Measurements from ENCODE around the gene DAO. TPM values are rescaled to one million over a fixed set of nuclear protein-coding genes. Genes with fewer than 3 reads are reported as not detected.

Gene DAO
- total RNA-seq, 1 experiment from 2014 or later, result not detected

DNA sequence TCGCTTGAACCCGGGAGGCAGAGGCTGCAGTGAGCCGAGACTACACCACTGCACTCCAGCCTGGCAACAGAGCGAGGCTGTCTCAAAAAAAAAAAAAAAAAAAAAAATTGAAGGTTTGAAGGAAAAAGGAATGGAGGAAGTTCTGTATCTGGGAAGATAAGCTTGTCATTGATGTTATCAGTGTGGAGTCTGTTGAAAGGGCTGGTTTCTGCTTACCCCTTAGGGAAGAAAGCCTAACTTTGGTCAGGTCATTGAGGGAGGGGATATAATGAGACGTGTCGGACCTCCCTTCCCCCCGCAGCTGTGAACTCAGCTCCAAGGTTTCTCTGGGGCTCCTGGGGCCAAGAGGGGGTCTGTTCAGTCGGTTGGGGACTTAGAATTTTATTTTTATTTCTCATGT lies 16.4 kb downstream of the DAO start:
- H3K4me3 Mint-ChIP-seq, result no peak overlapping the region
- H3K18ac ChIP-seq (ENCODE audit: insufficient read length, low read depth, low read length), result no peak overlapping the region
- no peak overlapping the region for H4K8ac ChIP-seq (replicated peaks; ENCODE audit: insufficient read length, low read depth, low read length)
- no peak overlapping the region for H3K27ac ChIP-seq (ENCODE audit: insufficient read length, low read depth, low read length)
- peaks cover 10% of the 10 kb centered on the region for H3K27me3 Mint-ChIP-seq (ENCODE audit: low read depth)
- TF ChIP-seq, protein P1, sequence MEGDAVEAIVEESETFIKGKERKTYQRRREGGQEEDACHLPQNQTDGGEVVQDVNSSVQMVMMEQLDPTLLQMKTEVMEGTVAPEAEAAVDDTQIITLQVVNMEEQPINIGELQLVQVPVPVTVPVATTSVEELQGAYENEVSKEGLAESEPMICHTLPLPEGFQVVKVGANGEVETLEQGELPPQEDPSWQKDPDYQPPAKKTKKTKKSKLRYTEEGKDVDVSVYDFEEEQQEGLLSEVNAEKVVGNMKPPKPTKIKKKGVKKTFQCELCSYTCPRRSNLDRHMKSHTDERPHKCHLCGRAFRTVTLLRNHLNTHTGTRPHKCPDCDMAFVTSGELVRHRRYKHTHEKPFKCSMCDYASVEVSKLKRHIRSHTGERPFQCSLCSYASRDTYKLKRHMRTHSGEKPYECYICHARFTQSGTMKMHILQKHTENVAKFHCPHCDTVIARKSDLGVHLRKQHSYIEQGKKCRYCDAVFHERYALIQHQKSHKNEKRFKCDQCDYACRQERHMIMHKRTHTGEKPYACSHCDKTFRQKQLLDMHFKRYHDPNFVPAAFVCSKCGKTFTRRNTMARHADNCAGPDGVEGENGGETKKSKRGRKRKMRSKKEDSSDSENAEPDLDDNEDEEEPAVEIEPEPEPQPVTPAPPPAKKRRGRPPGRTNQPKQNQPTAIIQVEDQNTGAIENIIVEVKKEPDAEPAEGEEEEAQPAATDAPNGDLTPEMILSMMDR (conservative IDR thresholded peaks at IDR 0.05), result no peak
- DNase-seq, result no peak
- no peak overlapping the region for H3K56ac ChIP-seq (ENCODE audit: insufficient read length, low read depth, low read length)
- H2BK12ac ChIP-seq (ENCODE audit: insufficient read length, low read depth, low read length), result no peak overlapping the region
- H2BK120ac ChIP-seq (ENCODE audit: low read depth, low read length, poor library complexity, severe bottlenecking), result no peak overlapping the region
- H3K27me3 ChIP-seq (ENCODE audit: insufficient read depth, low read length), result no peaks in the 10 kb centered on the region
- no peak overlapping the region for H2AK5ac ChIP-seq (ENCODE audit: insufficient read length, low read length)
- no peak overlapping the region for H3K23ac ChIP-seq (ENCODE audit: insufficient read length, low read depth, low read length)
- no peak overlapping the region for H3K9ac ChIP-seq (ENCODE audit: extremely low read depth, insufficient read length, low read length)
- H3K79me1 ChIP-seq (ENCODE audit: insufficient read depth, low read depth, low read length, poor library complexity, severe bottlenecking), result no peaks in the 10 kb centered on the region
- H2AFZ ChIP-seq (ENCODE audit: low read length), result no peak overlapping the region
- no peak overlapping the region for H3K4me2 ChIP-seq (ENCODE audit: insufficient read depth, insufficient read length, low read length)
- no peak overlapping the region for H3K4ac ChIP-seq (ENCODE audit: low read depth, low read length)
- H3T11ph ChIP-seq (ENCODE audit: low read length), result no peak overlapping the region
- H3K9me3 Mint-ChIP-seq, result peaks cover 2 to 7% of the 10 kb centered on the region in 2 experiments; a peak in 3 of 5 replicates
- no CpG with 5 or more reads among the region's 8 CpGs for WGBS (ENCODE audit: extremely low coverage, insufficient read length, low lambda C conversion rate)
- H4K20me1 ChIP-seq (ENCODE audit: control insufficient read depth, insufficient read depth, insufficient read length), result no peaks in the 10 kb centered on the region
- H3K36me3 Mint-ChIP-seq (ENCODE audit: insufficient read depth in 1 of 3, low read depth in 3 of 3), result peaks cover 0 to 3% (median 0%) of the 10 kb centered on the region in 3 experiments; a peak in 2 of 7 replicates
- H2BK5ac ChIP-seq (ENCODE audit: insufficient read length, low read length), result no peak overlapping the region
- H4K5ac ChIP-seq (ENCODE audit: insufficient read length, low read depth, low read length), result no peak overlapping the region
- H2BK15ac ChIP-seq (ENCODE audit: low read depth, low read length), result no peak overlapping the region
- H2BK20ac ChIP-seq (ENCODE audit: low read depth, low read length, poor library complexity, severe bottlenecking), result no peak overlapping the region
- H4K91ac ChIP-seq (ENCODE audit: insufficient read length, low read depth, low read length), result no peak overlapping the region
- no peaks in the 10 kb centered on the region for H3K79me2 ChIP-seq (ENCODE audit: insufficient read depth, low read length)
- no peaks in the 10 kb centered on the region for H3K23me2 ChIP-seq (ENCODE audit: insufficient read length, low read depth, low read length, poor library complexity, severe bottlenecking)
- H3K4me1 Mint-ChIP-seq, result no peaks in the 10 kb centered on the region
- no peak overlapping the region for H3K27ac Mint-ChIP-seq
- H3K14ac ChIP-seq (ENCODE audit: insufficient read depth, low read length), result no peak overlapping the region
- H3K4me1 ChIP-seq (ENCODE audit: insufficient read depth, low read length), result no peaks in the 10 kb centered on the region; the same call in 1 of the 2 replicates
- H3K9me3 ChIP-seq (ENCODE audit: control insufficient read depth, low read depth, low read length), result no peaks in the 10 kb centered on the region

Measured in H9 (cell line).